ENCODE measurements around the gene MYD88.

Gene MYD88

GRCh38 chr3:38138349-38139190 is at the start of gene MYD88:
Gene MYD88 (plus strand): TSS chr3:38138661. CDS start chr3:38138701, 40 bp downstream.
- DNase-seq = peak; percentile 82 to 93

GRCh38 chr3:38089163-38089562 is 49.3 kb upstream of the MYD88 start:
- no peak for DNase-seq

GRCh38 chr3:38090453-38090852 is 48.0 kb upstream of the MYD88 start:
- no peak for DNase-seq

- no peak for DNase-seq
Observed at GRCh38 chr3:38094999-38095398, 43.5 kb upstream of the MYD88 start.

GRCh38 chr3:38095669-38096483 is 42.6 kb upstream of the MYD88 start:
- no peak for DNase-seq

- DNase-seq = no peak
Observed at GRCh38 chr3:38097446-38098375, 40.8 kb upstream of the MYD88 start.

- DNase-seq = no peak
Observed at GRCh38 chr3:38098376-38098723, 40.1 kb upstream of the MYD88 start.

- no peak for DNase-seq
Observed at GRCh38 chr3:38099518-38099917, 38.9 kb upstream of the MYD88 start.

- no peak for DNase-seq
Observed at GRCh38 chr3:38100498-38100897, 38.0 kb upstream of the MYD88 start.

GRCh38 chr3:38101811-38102443 is 36.5 kb upstream of the MYD88 start:
- DNase-seq = peak; percentile 58 to 75

GRCh38 chr3:38102444-38102814 is 36.0 kb upstream of the MYD88 start:
- peak; percentile 79 to 92 for DNase-seq

GRCh38 chr3:38105525-38105924 is 32.9 kb upstream of the MYD88 start:
- DNase-seq = no peak

- DNase-seq = no peak
Observed at GRCh38 chr3:38107911-38108648, 30.4 kb upstream of the MYD88 start.

- peak; percentile 34 to 39 for DNase-seq
Observed at GRCh38 chr3:38108649-38109579, 29.5 kb upstream of the MYD88 start.

- no peak for DNase-seq
Observed at GRCh38 chr3:38109580-38110313, 28.7 kb upstream of the MYD88 start.

- no peak for DNase-seq
Observed at GRCh38 chr3:38110314-38111050, 28.0 kb upstream of the MYD88 start.

- DNase-seq = no peak
Observed at GRCh38 chr3:38111201-38111600, 27.3 kb upstream of the MYD88 start.

GRCh38 chr3:38111696-38112377 is 26.6 kb upstream of the MYD88 start:
- DNase-seq = no peak

- DNase-seq = no peak
Observed at GRCh38 chr3:38112378-38112761, 26.1 kb upstream of the MYD88 start.
